HG03280 (cell line): Measurements from ENCODE around the gene HAX1.
"Not testable (repeated sequence)": the region's sequence is repeated elsewhere in the genome, so short reads cannot be mapped to it uniquely, and the experiment has no call there.

ENCODE experiments used
- ATAC-seq: cut with Tn5 transposase; IDR thresholded peaks from one replicate; pipeline ENCODE4 v1.9.1; 2021; ENCODE audit warnings: mild to moderate bottlenecking, moderate library complexity; ENCODE audit not compliant: unreplicated experiment

Gene HAX1

GRCh38 chr1:154272217-154272998 lies at the start of gene HAX1:
Gene HAX1 (plus strand): TSS chr1:154272629. CDS start chr1:154272724, 95 bp downstream.
- ATAC-seq = peak; percentile 84

- no peak for ATAC-seq
Observed at GRCh38 chr1:154222918-154223317, 49.5 kb upstream of the HAX1 start.

GRCh38 chr1:154223621-154224020 lies 48.8 kb upstream of the HAX1 start:
- no peak for ATAC-seq

GRCh38 chr1:154225370-154225769 lies 47.1 kb upstream of the HAX1 start:
- no peak for ATAC-seq

GRCh38 chr1:154231112-154231511 lies 41.3 kb upstream of the HAX1 start:
- not testable (repeated sequence) for ATAC-seq

- ATAC-seq = not testable (repeated sequence)
Observed at GRCh38 chr1:154233127-154233526, 39.3 kb upstream of the HAX1 start.

GRCh38 chr1:154236855-154237254 lies 35.6 kb upstream of the HAX1 start:
- ATAC-seq = no peak

GRCh38 chr1:154237435-154237834 lies 35.0 kb upstream of the HAX1 start:
- no peak for ATAC-seq

- ATAC-seq = no peak
Observed at GRCh38 chr1:154237880-154238506, 34.4 kb upstream of the HAX1 start.

- ATAC-seq = no peak
Observed at GRCh38 chr1:154239491-154239890, 32.9 kb upstream of the HAX1 start.

- ATAC-seq = no peak
Observed at GRCh38 chr1:154240294-154240833, 32.1 kb upstream of the HAX1 start.

GRCh38 chr1:154241703-154242351 lies 30.6 kb upstream of the HAX1 start:
- no peak for ATAC-seq

GRCh38 chr1:154253671-154254070 lies 18.8 kb upstream of the HAX1 start:
- ATAC-seq = no peak

- ATAC-seq = no peak
Observed at GRCh38 chr1:154256686-154257085, 15.7 kb upstream of the HAX1 start.

GRCh38 chr1:154258784-154259183 lies 13.6 kb upstream of the HAX1 start:
- ATAC-seq = no peak

GRCh38 chr1:154260127-154260526 lies 12.3 kb upstream of the HAX1 start:
- ATAC-seq = no peak

- no peak for ATAC-seq
Observed at GRCh38 chr1:154263465-154264332, 8.7 kb upstream of the HAX1 start.

- no peak for ATAC-seq
Observed at GRCh38 chr1:154264454-154264853, 8.0 kb upstream of the HAX1 start.

GRCh38 chr1:154265586-154265985 lies 6.8 kb upstream of the HAX1 start:
- ATAC-seq = no peak

GRCh38 chr1:154270833-154271232 lies 1.6 kb upstream of the HAX1 start:
- no peak for ATAC-seq
